Kidney (tissue), 14 donors: ENCODE data around the gene CDRT4. TPM values are rescaled to one million over a fixed set of nuclear protein-coding genes. Genes with fewer than 3 reads are reported as not detected.

Experiments used
- DNase-seq, 5 donors: peaks; one replicate each; pipeline ENCODE4 v3.0.0-alpha.2; 2013 to 2020
- FAIRE-seq: peaks from 2 replicates; lab custom pipeline; 2012; peaks lifted over from hg19 to GRCh38; lab: Jason Lieb, UNC
- H3K27ac ChIP-seq, 2 donors: one replicate each; pipeline ENCODE4 v1.7.0; 2013; ENCODE audit warnings: low read depth in 2 of 2, low read length in 2 of 2, inconsistent platforms in 1 of 2
- H3K27me3 ChIP-seq: one replicate; pipeline ENCODE4 v1.7.1; 2013; ENCODE audit warnings: low read length, inconsistent platforms; ENCODE audit not compliant: control insufficient read depth, insufficient read depth
- H3K36me3 ChIP-seq, 3 donors: one replicate each; pipeline versions ENCODE4 v1.7.0 to v1.7.1; 2013; ENCODE audit warnings: low read length in 3 of 3, control low read depth in 1 of 3, inconsistent platforms in 1 of 3; ENCODE audit not compliant: insufficient read depth in 3 of 3, control insufficient read depth in 2 of 3
- H3K4me1 ChIP-seq, 3 donors: one replicate each; pipeline versions ENCODE4 v1.7.0 to v1.7.1; 2013; ENCODE audit warnings: low read length in 3 of 3, inconsistent platforms in 1 of 3, low read depth in 1 of 3; ENCODE audit not compliant: control insufficient read depth in 2 of 3, insufficient read depth in 2 of 3
- H3K4me3 ChIP-seq, 3 donors: one replicate each; pipeline versions ENCODE4 v1.7.0 to v1.8.1; 2013; ENCODE audit warnings: low read length in 3 of 3, control low read depth in 1 of 3, inconsistent platforms in 1 of 3
- H3K9ac ChIP-seq, 3 donors: one replicate each; pipeline versions ENCODE4 v1.7.0 to v1.7.1; 2013; ENCODE audit warnings: low read length in 3 of 3, control low read depth in 1 of 3, inconsistent platforms in 1 of 3
- H3K9me3 ChIP-seq, 3 donors: one replicate each; pipeline versions ENCODE4 v1.7.0 to v1.7.1; 2013; ENCODE audit warnings: low read length in 3 of 3, control low read depth in 1 of 3, inconsistent platforms in 1 of 3; ENCODE audit not compliant: control insufficient read depth in 2 of 3, insufficient read depth in 1 of 3
- CTCF ChIP-seq: IDR thresholded peaks from 3 replicates; pipeline ENCODE4 v1.5.1; 2012; ENCODE audit warnings: mild to moderate bottlenecking, moderate library complexity, borderline replicate concordance; ENCODE audit not compliant: insufficient read depth; ENCODE audit errors: extremely low read depth
- intact Hi-C: fragments of 100-400 bp; cut with DNase I; formaldehyde crosslinking; loops from one replicate; pipeline ENCODE4 v1.11.1; 2022
- polyA plus RNA-seq: library from polyadenylated mRNA; stranded (reverse); fragments of 350-450 nt; fragmentation: Illumina TruSeq; extraction: RNeasy Lipid Tissue Mini Kit (QIAGEN cat#74804); gene quantifications from one replicate; pipeline ENCODE4 v1.2.3, GENCODE V29; 2014; ENCODE audit warnings: low read depth, low replicate concordance; ENCODE audit not compliant: insufficient read depth
- total RNA-seq: library from RNA; stranded (reverse); fragmentation: NEBNext Ultra II Directional; extraction: Animal tissue kit (Norgen Biotek cat#: 25700); gene quantifications from one replicate; pipeline ENCODE4 v1.2.1, GENCODE V29; 2021
- donor health status: control.
- donor health status: control.
- donor health status: control.
- donor health status: control.
- donor health status: control.
- donor health status: DM: yes; HTN: yes; CAD: no.
- donor health status: Normal renal cell carcinoma (clear cell type).

The CDRT4 gene
- total and polyA plus RNA-seq, 2 donors from 2014 or later = 4.6 to 8.0 TPM

GRCh38 chr17:15452746-15453145 is 14.7 kb downstream of the CDRT4 start:
- Histone ChIP-seq H3K4me3 (no peak overlapping the region), H3K36me3 (peaks cover 0 to 4% (median 0%) of the 10 kb centered on the region in 3 donors), H3K9me3 (peaks cover 0 to 5% (median 0%) of the 10 kb centered on the region in 3 donors), H3K4me1 (peaks cover 3 to 10% (median 4%) of the 10 kb centered on the region in 3 donors), H3K9ac (no peak overlapping the region), H3K27ac (no peak overlapping the region), H3K27me3 (no peaks in the 10 kb centered on the region)
- TF ChIP-seq CTCF = no peak
- intact Hi-C loops = no loop called here
- FAIRE-seq = no peak
- DNase-seq = no peak

- no peak overlapping the region for H3K27ac ChIP-seq
- DNase-seq = no peak
These were observed 15.7 kb downstream of the CDRT4 start for GRCh38 chr17:15451680-15452079.

GRCh38 chr17:15448580-15448956 is 18.9 kb downstream of the CDRT4 start:
- intact Hi-C loops = no loop called here
- FAIRE-seq (no peak), DNase-seq (no peak)
- H3K36me3 ChIP-seq = peaks cover 0 to 4% (median 0%) of the 10 kb centered on the region in 3 donors
- no peaks in the 10 kb centered on the region for H3K4me1 ChIP-seq
- H3K4me3 ChIP-seq = no peak overlapping the region
- H3K9me3 ChIP-seq = no peaks in the 10 kb centered on the region
- peak overlapping the region; percentile 27 to 35 for H3K27ac ChIP-seq
- H3K9ac ChIP-seq = no peak overlapping the region
- no peak for TF ChIP-seq CTCF
- H3K27me3 ChIP-seq = no peaks in the 10 kb centered on the region

More at GRCh38 chr17:15451680-15452079, 15.7 kb downstream of the CDRT4 start:
- intact Hi-C loops = no loop called here
- Histone ChIP-seq H3K4me1 (no peaks in the 10 kb centered on the region), H3K27me3 (no peaks in the 10 kb centered on the region), H3K9me3 (peaks cover 0 to 5% (median 0%) of the 10 kb centered on the region in 3 donors), H3K9ac (no peak overlapping the region), H3K4me3 (no peak overlapping the region), H3K36me3 (peaks cover 0 to 4% (median 0%) of the 10 kb centered on the region in 3 donors)
- TF ChIP-seq CTCF = no peak
- no peak for FAIRE-seq
